Hepatocyte (in vitro differentiated cells): Measurements from ENCODE around the gene TOP3A. TPM values are rescaled to one million over a fixed set of nuclear protein-coding genes. Genes with fewer than 3 reads are reported as not detected.

Source experiments
- DNase-seq: peaks from one replicate; pipeline ENCODE4 v3.0.0-alpha.2; 2016; ENCODE audit warnings: low spot score
- H2AFZ ChIP-seq: fragments of 200-600 bp; sonication (generic); 2 replicates; pipeline ENCODE4 v1.6.0; 2016; ENCODE audit warnings: antibody characterized with exemption, mild to moderate bottlenecking
- H3K27ac ChIP-seq: fragments of 200-600 bp; sonication (generic); 2 replicates; pipeline ENCODE4 v1.5.1; 2016; ENCODE audit warnings: mild to moderate bottlenecking
- H3K27me3 ChIP-seq: fragments of 200-600 bp; sonication (generic); 2 replicates; pipeline ENCODE4 v1.6.1; 2016
- H3K36me3 ChIP-seq: fragments of 200-600 bp; sonication (generic); replicated peaks from 2 replicates; pipeline ENCODE4 v1.5.1; 2016; ENCODE audit warnings: low read depth; ENCODE audit not compliant: insufficient read depth
- H3K4me1 ChIP-seq: fragments of 200-600 bp; sonication (generic); 2 replicates; pipeline ENCODE4 v1.5.1; 2016; ENCODE audit warnings: mild to moderate bottlenecking, moderate library complexity; ENCODE audit not compliant: insufficient read depth
- H3K4me2 ChIP-seq: fragments of 200-600 bp; sonication (generic); 2 replicates; pipeline ENCODE4 v1.6.0; 2016
- H3K4me3 ChIP-seq: fragments of 200-600 bp; sonication (generic); 2 replicates; pipeline ENCODE4 v1.5.1; 2016; ENCODE audit warnings: mild to moderate bottlenecking
- H3K79me2 ChIP-seq: fragments of 200-600 bp; sonication (generic); 2 replicates; pipeline ENCODE4 v1.6.0; 2017; ENCODE audit warnings: mild to moderate bottlenecking
- H3K9me2 ChIP-seq: fragments of 200-600 bp; sonication (generic); replicated peaks from 2 replicates; pipeline ENCODE4 v1.6.0; 2017; ENCODE audit warnings: mild to moderate bottlenecking; ENCODE audit not compliant: insufficient read depth
- H3K9me3 ChIP-seq: fragments of 200-600 bp; sonication (generic); 2 replicates; pipeline ENCODE4 v1.5.1; 2016; ENCODE audit warnings: low read depth, mild to moderate bottlenecking
- H4K20me1 ChIP-seq: fragments of 200-600 bp; sonication (generic); 2 replicates; pipeline ENCODE4 v1.6.0; 2016; ENCODE audit warnings: mild to moderate bottlenecking; ENCODE audit not compliant: insufficient read depth, poor library complexity, severe bottlenecking
- EZH2 ChIP-seq: fragments of 200-600 bp; sonication (generic); IDR thresholded peaks from 2 replicates; pipeline ENCODE4 v1.6.1; 2016; ENCODE audit warnings: antibody characterized with exemption, mild to moderate bottlenecking, borderline replicate concordance
- EZH2phosphoT487 ChIP-seq: fragments of 200-600 bp; sonication (generic); IDR thresholded peaks from one replicate; pipeline ENCODE4 v1.6.1; 2018; ENCODE audit warnings: antibody characterized with exemption, mild to moderate bottlenecking, low read depth, moderate library complexity; ENCODE audit not compliant: unreplicated experiment, severe bottlenecking
- WGBS: methylation state at CpG from one replicate; pipeline ENCODE4 v1.1.6; 2016; ENCODE audit warnings: low lambda C conversion rate; ENCODE audit errors: missing lambda C conversion rate; 5-methylcytosine and 5-hydroxymethylcytosine counted together
- polyA plus RNA-seq: library from polyadenylated mRNA; unstranded; fragments of >200 nt; fragmentation: Nextera tagmentation; extraction: Ambion mirVana; gene quantifications from 2 replicates; pipeline ENCODE4 v1.2.1, GENCODE V29; 2016
- total RNA-seq: library from RNA; depleted of rRNA; stranded (reverse); fragments of >200 nt; gene quantifications from 2 replicates; pipeline ENCODE4 v1.2.3, GENCODE V29; 2014
- TF ChIP-seq, protein P1 (sequence below): fragments of 200-600 bp; sonication (generic); IDR thresholded peaks from 2 replicates; pipeline ENCODE4 v1.5.1; 2016; ENCODE audit warnings: antibody characterized with exemption, mild to moderate bottlenecking; ENCODE audit not compliant: poor library complexity

The TOP3A gene
- total and polyA plus RNA-seq, 2 experiments from 2014 or later, result 15.5 to 24.3 TPM

DNA sequence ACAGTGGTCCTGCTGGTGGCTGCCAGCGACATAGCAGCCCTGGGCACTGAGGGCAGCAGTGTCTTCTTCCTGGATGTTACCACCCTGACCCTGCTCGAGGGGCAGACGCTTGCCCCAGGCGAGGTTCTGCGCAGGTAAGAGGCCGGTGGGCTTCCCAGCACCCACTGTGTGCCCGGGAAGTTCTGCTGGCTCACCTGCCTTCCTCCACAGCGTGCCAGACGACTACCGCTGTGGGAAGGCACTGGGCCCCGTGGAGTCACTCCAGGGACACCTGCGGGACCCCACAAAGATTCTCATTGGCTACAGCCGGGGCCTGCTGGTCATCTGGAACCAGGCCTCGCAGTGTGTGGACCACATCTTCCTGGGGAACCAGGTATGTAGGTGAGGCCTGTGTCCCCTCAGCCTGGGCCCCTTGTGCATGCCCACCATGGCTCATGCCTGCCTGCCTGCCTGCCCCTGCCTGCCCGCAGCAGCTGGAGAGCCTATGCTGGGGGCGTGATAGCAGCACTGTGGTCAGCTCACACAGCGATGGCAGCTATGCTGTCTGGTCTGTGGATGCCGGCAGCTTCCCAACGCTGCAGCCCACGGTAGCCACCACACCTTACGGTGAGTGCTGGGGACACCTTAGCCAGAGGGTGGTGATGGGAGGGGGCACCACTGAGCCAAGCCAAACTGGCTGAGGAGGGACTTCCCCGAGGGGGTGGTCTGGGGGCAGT, 80.8 kb downstream of the TOP3A start:
- no peak overlapping the region for H3K4me2 ChIP-seq
- no peaks in the 10 kb centered on the region for H3K36me3 ChIP-seq
- no peaks in the 10 kb centered on the region for H3K9me2 ChIP-seq
- DNase-seq, result no peak
- no peaks in the 10 kb centered on the region for H3K27me3 ChIP-seq
- no peak overlapping the region for H3K4me3 ChIP-seq
- peaks cover 22% of the 10 kb centered on the region for H3K79me2 ChIP-seq
- TF ChIP-seq, protein P1, sequence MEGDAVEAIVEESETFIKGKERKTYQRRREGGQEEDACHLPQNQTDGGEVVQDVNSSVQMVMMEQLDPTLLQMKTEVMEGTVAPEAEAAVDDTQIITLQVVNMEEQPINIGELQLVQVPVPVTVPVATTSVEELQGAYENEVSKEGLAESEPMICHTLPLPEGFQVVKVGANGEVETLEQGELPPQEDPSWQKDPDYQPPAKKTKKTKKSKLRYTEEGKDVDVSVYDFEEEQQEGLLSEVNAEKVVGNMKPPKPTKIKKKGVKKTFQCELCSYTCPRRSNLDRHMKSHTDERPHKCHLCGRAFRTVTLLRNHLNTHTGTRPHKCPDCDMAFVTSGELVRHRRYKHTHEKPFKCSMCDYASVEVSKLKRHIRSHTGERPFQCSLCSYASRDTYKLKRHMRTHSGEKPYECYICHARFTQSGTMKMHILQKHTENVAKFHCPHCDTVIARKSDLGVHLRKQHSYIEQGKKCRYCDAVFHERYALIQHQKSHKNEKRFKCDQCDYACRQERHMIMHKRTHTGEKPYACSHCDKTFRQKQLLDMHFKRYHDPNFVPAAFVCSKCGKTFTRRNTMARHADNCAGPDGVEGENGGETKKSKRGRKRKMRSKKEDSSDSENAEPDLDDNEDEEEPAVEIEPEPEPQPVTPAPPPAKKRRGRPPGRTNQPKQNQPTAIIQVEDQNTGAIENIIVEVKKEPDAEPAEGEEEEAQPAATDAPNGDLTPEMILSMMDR, result no peak
- TF ChIP-seq EZH2phosphoT487, result no peak
- no peaks in the 10 kb centered on the region for H3K4me1 ChIP-seq
- H4K20me1 ChIP-seq, result peaks cover 17% of the 10 kb centered on the region
- H2AFZ ChIP-seq, result no peak overlapping the region
- H3K9me3 ChIP-seq, result no peaks in the 10 kb centered on the region
- WGBS, result 98% methylated on average over 21 of the region's 22 CpGs
- H3K27ac ChIP-seq, result no peak overlapping the region

DNA sequence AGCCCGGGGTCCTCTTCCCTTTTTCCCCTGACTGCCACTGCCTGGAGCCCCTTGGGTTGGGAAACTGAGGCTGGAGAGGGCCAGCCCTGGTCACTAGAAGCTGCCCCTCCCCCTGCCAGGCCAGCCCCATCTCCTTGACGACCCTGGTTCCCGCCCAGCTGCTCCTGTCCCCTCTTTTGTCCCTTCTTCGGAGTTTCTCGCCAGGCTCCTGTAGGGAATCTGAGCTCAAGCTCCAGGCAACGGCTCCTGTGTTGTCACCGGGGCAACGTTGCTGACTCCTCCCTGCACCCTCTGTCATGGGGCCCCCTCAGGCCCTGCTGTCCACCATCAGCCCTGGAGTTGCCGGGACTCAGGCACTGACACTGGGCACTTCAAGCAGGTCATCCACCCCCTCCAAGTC, 83.6 kb downstream of the TOP3A start:
- Histone ChIP-seq H3K4me2 (no peak overlapping the region), H3K27ac (no peak overlapping the region), H3K36me3 (no peaks in the 10 kb centered on the region), H3K4me1 (peaks cover 14% of the 10 kb centered on the region), H3K9me3 (no peaks in the 10 kb centered on the region), H4K20me1 (peaks cover 26% of the 10 kb centered on the region), H3K27me3 (no peaks in the 10 kb centered on the region), H3K9me2 (no peaks in the 10 kb centered on the region), H3K79me2 (peaks cover 50% of the 10 kb centered on the region), H2AFZ (no peak overlapping the region), H3K4me3 (no peak overlapping the region)
- TF ChIP-seq EZH2phosphoT487 (no peak), EZH2 (no peak)
- TF ChIP-seq, protein P1, result no peak
- DNase-seq, result no peak
- WGBS, result 52% methylated on average over 9 of the region's 9 CpGs

DNA sequence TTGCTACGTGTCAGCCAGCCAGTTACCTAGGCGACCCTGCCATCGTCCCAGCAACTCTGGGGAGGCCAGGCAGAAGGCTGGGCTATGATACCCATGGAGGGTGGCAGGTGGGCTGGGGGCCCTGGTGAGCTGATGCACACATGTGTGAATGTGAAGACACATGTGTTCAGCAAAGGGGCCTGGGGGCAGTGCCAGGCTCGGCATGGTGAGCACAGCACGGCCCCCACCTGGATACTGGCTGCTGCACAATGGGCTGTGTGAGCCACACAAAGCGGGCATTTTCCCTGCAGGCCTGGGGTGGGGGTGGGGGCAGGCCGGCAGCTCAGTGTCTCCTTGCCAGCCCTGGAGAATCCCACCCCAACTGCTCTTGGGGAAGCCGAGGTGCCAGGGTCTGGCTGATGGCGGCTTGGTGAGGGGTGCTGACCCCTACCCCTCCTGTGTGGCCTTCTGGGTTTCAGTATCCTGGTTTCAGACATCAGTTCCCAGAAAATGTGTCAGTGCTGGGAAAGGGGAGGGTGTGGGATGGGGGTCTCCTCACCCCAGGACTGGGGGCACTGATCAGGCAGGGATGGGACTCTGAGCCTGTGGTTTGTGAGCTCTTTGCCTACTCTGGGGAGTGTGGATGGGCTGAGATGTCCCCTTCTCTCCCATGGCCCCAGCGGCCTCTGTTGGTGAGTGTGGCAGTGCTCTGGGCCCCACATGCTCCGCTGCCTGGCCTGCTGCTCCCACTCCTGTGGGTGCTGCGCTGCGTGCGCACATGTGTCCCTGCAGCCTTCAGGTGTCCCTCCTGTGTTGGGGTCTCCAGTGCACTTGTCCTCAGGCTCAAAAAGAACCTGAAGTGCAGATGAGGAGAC, 84.3 kb downstream of the TOP3A start:
- H3K4me2 ChIP-seq, result no peak overlapping the region
- no peaks in the 10 kb centered on the region for H3K9me2 ChIP-seq
- H3K4me3 ChIP-seq, result no peak overlapping the region
- no peak overlapping the region for H2AFZ ChIP-seq
- no peaks in the 10 kb centered on the region for H3K9me3 ChIP-seq
- H3K4me1 ChIP-seq, result peaks cover 14% of the 10 kb centered on the region
- no peak overlapping the region for H3K27ac ChIP-seq
- H4K20me1 ChIP-seq, result peaks cover 26% of the 10 kb centered on the region
- no peaks in the 10 kb centered on the region for H3K27me3 ChIP-seq
- TF ChIP-seq EZH2phosphoT487 (no peak), EZH2 (no peak)
- TF ChIP-seq, protein P1, result no peak
- WGBS, result 87% methylated on average over 14 of the region's 14 CpGs
- H3K36me3 ChIP-seq, result no peaks in the 10 kb centered on the region
- no peak for DNase-seq
- peaks cover 54% of the 10 kb centered on the region for H3K79me2 ChIP-seq
